GM19467 (cell line): ENCODE measurements around the gene SUV39H1.

ENCODE experiments used
- ATAC-seq: cut with Tn5 transposase; IDR thresholded peaks from one replicate; pipeline ENCODE4 v1.9.1; 2021; ENCODE audit warnings: mild to moderate bottlenecking, moderate library complexity; ENCODE audit not compliant: unreplicated experiment

SUV39H1 gene

GRCh38 chrX:48711929-48712505, 15.5 kb downstream of the SUV39H1 start:
- no peak for ATAC-seq

DNA sequence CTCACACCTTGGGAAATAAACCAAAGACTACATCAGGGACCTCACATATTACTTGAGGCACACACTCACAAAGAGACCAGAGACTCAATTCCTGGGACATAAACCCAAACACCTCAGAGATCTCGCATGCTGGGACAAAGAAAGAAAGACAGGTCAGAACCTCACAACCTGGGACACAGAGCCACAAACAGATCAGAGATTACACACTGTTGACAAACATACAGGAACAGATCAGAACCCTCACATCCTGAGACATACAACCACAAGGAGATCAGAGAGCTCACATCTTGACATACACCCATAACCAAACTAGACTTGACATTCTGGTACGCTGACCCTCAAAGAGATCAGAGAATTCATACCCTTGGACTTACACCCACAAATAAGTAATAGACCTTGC, 17.3 kb downstream of the SUV39H1 start:
- ATAC-seq, result no peak

GRCh38 chrX:48714573-48714972, 18.0 kb downstream of the SUV39H1 start:
- ATAC-seq, result no peak

- no peak for ATAC-seq
Observed at GRCh38 chrX:48715072-48715471, 18.5 kb downstream of the SUV39H1 start.

- ATAC-seq, result no peak
Observed at GRCh38 chrX:48715876-48716502, 19.5 kb downstream of the SUV39H1 start.

- no peak for ATAC-seq
Observed at GRCh38 chrX:48719958-48720357, 23.4 kb downstream of the SUV39H1 start.

DNA sequence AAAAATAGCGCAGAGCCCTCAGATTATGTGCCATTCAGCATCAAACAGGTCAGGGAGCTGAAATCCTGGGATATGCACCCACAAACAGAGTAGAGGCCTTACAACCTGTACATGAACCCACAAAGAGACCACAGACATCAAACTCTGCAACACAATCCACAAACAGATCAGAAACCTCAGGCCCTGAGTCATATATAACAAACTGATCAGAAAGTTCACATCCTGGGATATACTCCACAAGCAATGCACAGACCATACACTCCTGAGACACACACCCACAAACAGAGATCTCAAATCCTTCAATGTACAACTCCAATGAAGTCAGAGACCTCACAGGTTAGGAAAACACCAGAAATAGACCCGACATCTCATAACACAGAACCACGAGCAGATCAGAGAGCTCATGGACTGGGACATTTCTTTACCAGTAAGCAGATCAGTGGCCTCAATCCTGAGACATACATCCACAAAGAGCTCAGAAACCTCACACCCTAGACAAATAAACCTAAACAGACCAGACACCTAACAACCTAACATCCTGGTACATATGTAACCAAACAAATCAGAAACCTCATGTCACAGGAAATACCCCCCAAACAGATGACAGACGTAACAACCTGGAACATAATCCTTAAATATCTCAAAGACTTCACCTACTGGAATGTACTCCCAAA, 24.2 kb downstream of the SUV39H1 start:
- ATAC-seq, result no peak

DNA sequence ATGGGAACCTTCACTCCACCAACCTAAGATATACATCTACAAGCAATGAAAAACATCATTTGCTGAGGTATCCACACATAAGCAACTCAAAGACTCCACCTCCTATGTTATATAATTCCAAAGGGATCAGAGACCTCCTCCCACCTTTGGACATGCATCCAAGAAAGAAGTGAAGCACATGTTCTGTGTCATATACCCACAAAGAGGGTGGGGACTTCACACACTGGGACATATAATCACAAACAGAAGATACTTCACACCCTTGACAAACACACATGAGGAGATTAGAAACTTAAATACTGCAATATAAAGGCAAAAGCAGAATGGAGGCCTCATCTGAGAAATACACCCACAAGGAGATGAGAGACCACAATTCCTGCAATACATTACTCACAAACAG, 25.4 kb downstream of the SUV39H1 start:
- ATAC-seq, result no peak

DNA sequence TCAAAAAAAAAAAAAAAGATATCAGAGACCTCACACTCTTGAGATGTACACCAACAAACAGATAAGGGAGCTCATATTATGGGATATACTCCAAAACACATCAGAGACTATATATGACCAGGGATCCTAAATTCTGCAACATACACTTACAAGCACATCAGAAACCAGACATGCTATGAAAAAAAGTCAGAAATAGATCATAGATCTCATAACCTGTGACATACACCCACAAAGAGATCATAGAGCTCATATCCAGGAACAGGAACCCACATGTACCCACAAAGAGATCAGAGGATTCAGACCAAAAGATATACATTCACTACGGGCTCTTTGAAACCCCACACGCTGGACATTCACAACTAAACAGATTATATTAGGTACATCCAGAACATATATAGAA, 30.1 kb downstream of the SUV39H1 start:
- no peak for ATAC-seq

DNA sequence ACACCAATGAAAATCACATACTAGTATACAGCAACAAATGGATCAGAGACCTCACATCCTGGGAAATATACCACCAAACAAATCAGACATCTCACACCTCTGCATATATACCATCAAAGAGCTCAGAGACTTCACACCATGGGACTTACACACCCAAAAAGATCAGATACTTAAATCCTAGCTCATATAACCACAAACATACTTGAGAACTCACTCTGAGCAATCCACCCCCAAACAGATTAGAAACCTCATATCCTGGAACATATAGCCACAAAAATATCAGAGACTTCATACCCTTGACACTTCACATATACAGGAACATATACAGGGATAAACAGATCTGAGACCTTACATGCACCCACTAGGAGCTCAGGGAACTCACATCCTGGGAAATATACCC, 32.1 kb downstream of the SUV39H1 start:
- no peak for ATAC-seq

DNA sequence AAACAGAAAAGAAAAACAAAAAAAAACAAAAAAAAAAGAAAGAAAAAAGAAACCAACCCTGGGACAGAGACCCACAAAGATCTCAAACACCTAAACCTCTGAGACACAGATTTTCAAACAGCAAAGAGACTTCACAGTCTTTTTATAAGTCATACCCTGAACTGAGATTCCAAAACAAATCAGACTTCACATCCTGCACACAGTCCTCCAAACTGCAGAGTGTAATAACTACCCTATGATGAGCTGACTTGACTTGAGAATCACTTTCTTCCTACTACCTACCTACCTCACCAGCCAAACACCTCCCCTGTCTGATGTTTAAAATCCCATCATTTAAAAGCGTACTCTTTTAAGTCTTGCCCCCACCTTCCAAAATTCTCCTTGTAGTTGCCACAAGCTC, 39.8 kb downstream of the SUV39H1 start:
- ATAC-seq, result no peak

DNA sequence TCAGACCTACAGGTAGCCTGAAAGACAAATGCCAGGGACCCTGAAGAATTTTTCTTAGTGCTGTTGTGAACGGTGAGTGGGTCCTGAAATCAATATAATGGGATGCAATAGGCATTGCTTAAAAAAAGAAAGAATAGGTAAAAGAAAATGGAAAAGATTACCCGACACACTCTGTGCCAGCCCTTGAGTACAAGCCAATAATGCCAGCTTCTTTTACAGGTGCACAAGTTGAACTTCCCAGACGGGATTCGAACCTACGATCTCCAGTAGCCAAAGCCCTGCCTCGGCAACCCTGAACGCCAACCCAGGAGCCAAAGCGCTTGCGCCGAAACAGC, 40.3 kb downstream of the SUV39H1 start:
- no peak for ATAC-seq

GRCh38 chrX:48737213-48737938, 40.8 kb downstream of the SUV39H1 start:
- ATAC-seq, result peak; percentile 97

- ATAC-seq, result no peak
Observed at GRCh38 chrX:48737940-48738339, 41.4 kb downstream of the SUV39H1 start.

DNA sequence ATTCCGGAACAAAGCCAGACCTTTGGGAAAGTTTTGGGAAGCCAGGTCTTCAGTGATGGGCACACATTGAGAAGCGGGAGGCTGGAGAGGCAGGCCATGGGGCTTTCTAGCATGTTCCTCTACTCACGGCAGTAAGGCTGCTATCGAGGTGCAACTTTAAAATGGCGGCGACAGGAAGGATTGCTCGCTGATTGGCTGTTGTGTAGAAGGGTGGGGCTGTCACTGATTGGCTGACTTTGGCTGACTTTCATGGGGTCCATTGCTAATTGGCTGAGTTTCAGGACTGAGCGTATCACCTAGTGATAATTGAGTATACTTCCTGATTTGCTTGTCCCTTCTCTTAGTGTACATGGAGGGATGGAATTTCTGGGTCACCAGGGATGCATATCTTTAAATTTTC, 45.3 kb downstream of the SUV39H1 start:
- no peak for ATAC-seq

GRCh38 chrX:48745222-48745621, 48.7 kb downstream of the SUV39H1 start:
- no peak for ATAC-seq

DNA sequence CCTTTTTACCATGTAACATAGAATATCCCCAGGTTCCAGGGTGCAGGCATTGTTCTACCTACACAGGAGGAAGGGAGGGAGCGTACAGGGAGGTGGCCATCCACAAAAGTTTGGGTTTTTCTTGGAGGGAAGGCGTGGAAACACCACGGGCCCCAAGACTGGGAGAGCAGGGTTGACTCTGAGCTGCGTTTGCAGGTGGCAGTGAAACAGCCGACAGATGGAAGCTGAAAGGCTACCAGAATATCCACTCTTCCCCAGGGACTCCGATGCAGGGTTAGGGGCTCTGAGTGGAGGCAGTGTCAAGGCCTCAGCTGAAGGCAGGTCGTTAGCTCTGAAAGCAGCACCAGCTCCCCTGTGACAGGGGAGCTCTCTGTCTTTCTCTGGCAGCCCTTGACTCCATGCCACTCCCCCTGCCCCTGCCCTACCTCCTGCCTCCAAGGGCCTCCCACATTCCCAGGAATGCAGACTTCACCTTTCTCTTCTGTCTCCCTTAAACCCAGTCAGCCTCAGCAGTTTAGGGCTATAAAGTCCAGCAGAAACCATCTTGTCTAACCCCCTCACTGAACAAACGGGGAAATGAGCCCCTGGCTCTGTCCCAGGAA, 51.0 kb downstream of the SUV39H1 start:
- no peak for ATAC-seq

GRCh38 chrX:48749182-48749581, 52.6 kb downstream of the SUV39H1 start:
- ATAC-seq, result no peak

- no peak for ATAC-seq
Observed at GRCh38 chrX:48751343-48751742, 54.8 kb downstream of the SUV39H1 start.

GRCh38 chrX:48752498-48752897, 56.0 kb downstream of the SUV39H1 start:
- ATAC-seq, result no peak

GRCh38 chrX:48753708-48754228, 57.2 kb downstream of the SUV39H1 start:
- ATAC-seq, result no peak
